GF-D8 (cell line): Measurements from ENCODE around the gene RORC.
"Not testable (repeated sequence)": the region's sequence is repeated elsewhere in the genome, so short reads cannot be mapped to it uniquely, and the experiment has no call there.

Experiments used
- DNase-seq: peaks from one replicate; lab custom pipeline; 2025; lab: John Stamatoyannopoulos, UW

Gene RORC

GRCh38 chr1:151805066-151805820 is 26.4 kb downstream of the RORC start, which contains the start of gene LINGO4:
Gene LINGO4 (minus strand): TSS chr1:151805419. CDS start chr1:151802704, 2,715 bp downstream.
- DNase-seq, result no peak

GRCh38 chr1:151803915-151804314 is 27.7 kb downstream of the RORC start:
- no peak for DNase-seq

GRCh38 chr1:151803164-151803563 is 28.4 kb downstream of the RORC start:
- DNase-seq, result no peak

DNA sequence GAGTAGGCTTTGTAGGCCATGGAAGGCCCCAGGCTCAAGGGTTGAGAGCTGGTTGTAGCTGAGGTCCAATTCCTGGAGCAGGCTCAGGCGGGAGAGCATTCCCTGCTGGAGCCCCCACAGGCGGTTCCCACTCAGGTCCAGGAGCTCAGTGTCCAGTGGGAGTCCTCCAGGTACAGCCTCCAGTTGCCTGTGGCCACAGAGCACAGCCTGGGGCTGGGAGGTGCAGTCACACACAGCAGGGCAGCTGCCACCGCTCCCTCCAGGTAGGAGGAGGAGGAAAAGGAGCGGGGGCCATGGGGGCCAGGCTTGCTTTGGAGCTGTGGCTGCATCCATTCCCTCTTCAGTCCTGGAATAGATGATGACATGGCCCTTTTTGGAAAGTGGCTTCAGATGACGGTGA is 29.2 kb downstream of the RORC start:
- DNase-seq, result no peak

- DNase-seq, result no peak
Observed at GRCh38 chr1:151801846-151802245, 29.8 kb downstream of the RORC start.

DNA sequence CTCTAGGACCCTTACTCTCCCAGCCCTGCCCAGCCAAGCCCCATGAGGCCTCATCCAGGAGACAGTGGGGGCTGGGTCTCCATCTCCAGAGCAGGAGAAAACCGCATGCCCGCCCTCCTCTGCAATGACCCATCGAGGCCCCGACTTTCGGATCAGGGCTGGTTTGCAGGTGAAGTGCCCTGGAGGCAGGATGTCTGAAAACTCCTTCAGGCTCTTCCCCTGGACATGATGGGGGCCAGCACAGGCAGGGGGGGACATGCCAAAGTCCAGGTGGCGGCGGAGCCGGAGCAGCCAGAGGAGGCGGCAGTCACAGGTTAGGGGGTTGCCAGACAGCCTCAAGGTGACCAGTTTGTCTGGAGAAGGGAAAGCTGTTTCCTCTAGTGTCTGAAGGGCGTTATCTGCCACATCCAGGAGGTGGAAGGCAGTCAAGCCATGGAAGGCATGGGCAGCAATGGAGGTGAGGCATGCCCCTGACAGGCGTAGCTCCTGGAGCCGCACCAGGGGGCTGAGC is 30.2 kb downstream of the RORC start:
- no peak for DNase-seq

DNA sequence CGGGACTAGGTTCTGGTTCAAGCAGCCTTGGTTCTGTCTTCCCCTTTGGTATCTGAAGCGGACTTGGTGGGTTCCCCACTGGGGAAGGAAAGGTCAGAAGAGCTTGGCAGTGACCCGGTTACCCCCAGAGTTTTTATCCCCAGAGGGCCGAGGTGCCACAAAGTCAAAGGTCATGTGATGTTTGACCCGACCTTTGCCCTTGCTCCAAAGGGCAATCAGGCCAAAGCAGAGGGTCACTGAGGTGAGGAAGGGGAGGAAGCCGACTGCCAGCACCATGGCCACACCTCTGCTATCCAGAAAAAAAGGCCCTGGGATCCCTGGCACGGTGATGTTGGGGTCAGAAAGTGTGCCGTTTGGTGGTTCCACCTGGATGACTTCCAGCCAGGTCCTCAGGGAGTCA is 30.8 kb downstream of the RORC start:
- DNase-seq, result no peak

- no peak for DNase-seq
Observed at GRCh38 chr1:151799179-151800022, 32.2 kb downstream of the RORC start.

DNA sequence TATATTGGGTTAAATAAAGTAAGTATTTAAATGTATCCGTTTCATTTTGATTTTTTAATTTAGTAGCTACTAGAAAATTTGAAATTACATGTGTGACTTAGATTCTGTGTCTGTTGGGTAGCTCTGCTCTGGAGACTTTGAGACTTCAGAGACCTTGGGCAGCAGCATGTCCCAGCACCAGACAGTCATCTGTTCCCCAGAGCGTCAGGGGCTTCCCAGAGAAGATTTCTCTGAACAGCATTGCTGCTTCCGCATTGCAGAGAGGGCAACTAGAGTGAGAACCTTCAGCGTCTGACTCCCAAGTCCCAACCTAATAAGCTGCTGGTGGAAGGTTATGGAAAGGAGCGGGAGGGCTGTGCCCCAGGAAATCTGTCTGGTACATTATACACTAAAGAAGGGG is 33.0 kb downstream of the RORC start:
- DNase-seq, result no peak

DNA sequence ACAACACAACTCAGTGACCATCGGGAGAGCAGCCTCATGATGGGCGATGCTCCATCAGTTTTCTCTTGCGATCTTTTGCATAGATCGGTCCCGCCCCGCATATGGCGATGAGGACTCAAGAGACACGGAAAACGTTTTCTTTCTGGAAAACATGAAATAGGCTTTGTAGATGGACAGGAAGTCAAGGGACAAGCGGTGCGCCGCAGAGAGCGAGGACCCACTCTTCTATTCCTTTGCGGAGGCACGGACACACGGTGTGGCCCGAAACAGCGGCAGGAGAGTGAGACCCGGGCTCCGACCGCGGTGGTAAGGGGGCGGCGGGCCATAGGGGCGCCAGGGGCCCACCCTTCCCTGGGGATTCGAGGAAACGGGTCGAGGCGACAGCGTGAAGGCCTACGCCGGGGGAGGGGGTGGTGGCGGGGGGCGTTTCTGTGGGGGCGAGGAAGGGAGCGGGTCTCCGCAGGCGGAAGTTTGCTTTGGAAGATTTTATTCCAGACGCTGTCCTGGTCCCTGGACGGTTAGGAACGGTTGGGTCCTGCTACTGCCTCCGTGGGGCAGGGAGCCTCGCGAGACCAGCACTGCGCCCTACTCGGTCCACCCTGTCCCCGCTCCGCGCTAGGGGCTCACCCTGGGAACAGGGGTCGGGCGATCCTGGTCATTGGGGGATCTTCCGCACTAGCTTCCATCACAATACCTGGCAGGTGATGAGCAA is 40.5 kb downstream of the RORC start:
- DNase-seq, result no peak

GRCh38 chr1:151790071-151790939 is 41.3 kb downstream of the RORC start, which contains the start of gene TDRKH:
Gene TDRKH (minus strand): TSS chr1:151790500. CDS start chr1:151783022, 7,478 bp downstream.
- peak; percentile 96 for DNase-seq

DNA sequence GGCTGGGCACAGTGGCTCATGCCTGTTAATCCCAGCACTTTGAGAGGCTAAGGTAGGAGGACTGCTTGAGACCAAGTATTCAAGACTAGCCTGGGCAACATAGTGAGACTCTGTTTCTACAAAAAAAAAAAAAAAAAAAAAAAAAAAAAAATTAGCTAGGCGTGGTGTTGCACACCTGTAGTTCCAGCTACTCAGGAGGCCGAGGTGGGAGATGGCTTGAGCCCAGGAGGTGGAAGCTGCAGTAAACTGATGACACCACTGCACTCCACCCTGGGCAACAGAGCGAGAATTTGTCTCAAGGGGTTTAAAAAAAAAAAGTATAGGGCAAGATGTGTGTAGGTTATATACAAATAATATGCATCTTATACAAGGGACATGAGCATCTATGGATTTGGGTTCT is 43.9 kb downstream of the RORC start:
- no peak for DNase-seq

DNA sequence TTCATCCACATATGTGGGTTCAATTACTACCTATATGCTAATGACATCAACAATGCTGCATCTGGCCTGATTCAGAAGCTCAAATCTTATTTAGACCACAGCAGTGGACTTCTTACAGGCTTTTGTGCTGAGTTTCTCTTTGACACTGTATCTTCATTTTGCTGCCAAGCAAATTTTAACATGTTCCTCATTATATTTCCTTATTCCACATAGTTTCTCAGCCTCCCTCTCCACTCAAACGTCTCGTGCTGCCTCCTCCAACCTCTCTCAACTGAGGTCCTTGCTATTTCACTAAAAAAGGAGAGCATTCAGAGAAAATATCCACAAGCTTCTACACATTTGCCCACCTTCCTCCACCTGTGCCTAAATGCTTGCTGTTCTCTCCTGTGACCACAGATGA is 47.8 kb downstream of the RORC start:
- no peak for DNase-seq

DNA sequence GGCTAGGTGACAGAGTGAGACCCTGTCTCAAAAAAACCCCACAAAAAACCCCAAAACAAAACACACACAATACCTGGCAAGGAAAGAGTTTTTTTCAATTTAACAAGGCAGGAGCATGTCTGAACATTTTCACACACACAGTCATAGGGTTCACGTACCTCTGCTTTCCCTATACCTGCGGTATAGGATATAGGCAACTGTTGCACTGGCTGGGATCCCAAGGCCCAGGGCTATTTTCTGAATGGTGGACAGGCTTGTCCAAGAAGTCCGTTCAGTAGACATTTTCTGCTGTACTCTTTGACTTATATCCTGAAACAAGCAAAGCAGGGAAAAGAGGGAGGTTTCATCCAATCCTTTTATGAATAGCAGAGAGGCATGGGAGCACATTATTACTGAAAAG is 48.9 kb downstream of the RORC start:
- no peak for DNase-seq

DNA sequence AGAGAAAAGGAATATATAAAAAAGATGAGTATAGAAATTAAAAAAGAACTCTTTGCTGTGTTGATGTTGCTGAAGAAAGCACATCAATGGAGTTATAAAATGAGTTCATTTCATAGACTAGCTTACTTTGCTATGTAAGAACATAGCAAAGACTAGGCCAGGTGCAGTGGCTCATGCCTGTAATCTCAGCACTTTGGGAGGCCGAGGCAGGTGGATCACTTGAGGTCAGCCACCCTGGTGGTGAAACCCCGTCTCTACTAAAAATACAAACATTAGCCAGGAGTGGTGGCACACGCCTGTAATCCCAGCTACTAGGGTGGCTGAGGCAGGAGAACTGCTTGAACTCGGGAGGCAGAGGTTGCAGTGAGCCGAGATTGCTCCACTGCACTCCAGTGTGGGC is 49.6 kb downstream of the RORC start:
- DNase-seq, result not testable (repeated sequence)

DNA sequence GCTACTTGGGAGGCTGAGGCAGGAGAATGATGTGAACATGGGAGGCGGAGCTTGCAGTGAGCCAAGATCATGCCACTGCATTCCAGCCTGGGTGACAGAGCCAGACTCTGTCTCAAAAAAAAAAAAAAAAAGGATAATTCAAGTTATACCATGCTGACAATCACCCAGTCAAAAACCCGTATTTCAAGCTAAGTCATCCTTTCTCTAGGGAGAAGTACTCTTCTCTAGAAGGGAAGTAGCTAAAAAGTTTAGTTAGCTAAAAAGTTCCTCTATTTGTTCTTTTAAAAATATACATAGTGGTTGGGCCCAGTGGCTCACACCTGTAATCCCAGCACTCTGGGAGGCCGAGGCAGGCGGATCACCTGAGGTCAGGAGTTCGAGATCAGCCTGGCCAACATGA is 50.9 kb downstream of the RORC start:
- DNase-seq, result not testable (repeated sequence)

- no peak for DNase-seq
Observed at GRCh38 chr1:151779852-151780251, 51.8 kb downstream of the RORC start.

- no peak for DNase-seq
Observed at GRCh38 chr1:151777317-151777716, 54.3 kb downstream of the RORC start.

GRCh38 chr1:151776665-151777062 is 54.9 kb downstream of the RORC start:
- DNase-seq, result no peak

DNA sequence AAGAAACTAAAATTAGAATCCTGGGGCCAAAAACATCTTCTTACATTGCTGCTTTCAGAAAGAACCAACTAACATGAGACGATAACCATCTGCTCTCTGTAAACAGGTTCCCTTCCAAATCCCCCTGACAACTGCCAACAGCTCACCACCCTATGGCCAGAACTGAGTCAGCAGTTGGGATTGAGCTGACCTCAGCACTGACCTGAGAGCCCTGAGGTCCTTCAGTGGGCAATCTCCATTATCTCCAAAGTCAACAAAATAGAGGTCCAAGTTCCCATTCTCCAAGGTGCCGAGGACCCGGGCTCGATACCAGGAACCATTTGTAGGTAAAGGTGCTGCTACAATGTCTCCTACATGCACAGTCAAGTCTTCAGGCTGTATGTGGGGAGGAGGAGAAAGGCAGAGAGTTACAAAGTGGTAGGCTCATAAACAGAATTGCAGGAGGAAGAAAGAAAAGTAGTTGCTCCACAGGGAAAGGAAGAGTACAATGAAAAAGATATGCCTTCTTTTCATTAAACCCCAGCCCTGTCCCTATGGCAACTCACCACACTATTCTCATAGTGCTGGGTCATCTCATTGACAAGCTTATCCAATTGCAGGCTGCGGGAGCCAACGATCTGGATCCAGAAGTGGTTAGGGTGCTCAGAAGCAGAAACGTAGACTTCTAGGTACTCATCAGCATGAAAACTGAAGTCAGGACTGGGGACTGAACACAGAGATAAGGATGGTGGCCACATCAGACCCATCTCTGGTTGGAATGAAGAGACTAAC is 55.5 kb downstream of the RORC start:
- DNase-seq, result no peak
